ENCODE measurements around the gene AKR7A2.

Gene AKR7A2

DNA sequence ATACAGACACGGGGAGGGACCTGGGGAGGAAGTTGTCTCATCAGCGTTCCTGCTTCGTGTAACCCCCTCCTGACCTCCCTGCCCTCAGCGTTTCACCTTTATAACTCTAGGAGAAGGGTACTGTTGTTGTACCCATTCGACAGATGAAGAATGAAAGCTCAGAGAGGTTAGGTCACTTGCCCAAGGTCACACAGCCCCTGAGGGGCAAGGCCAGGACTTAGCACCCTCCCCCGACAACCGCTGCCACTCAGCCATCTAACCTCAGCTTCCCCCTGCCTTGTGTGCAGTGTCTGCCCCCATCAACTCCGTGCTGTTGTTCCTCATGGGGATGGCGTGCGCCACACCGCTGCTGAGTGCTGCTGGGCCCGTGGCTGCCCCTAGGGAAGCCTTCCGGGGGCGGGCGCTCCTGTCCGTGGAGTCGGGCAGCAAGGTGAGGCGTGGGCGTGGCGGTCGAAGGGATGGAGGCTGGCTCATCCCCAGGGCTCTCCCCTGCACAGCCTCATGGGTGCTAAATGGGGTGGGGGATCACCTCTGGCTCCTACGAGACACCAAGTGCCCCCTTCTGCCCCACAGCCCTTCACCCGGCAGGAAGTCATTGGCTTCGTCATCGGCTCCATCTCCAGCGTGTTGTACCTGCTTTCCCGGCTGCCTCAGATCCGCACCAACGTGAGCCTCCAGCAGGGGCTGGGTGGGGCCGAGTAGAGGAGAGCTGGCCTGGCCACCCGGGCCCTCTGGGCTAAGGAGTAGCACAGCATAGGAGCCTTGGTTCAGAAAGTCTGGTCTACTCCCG is 14.2 kb upstream of the AKR7A2 start:
- H3K4me3 ChIP-seq (ENCODE audit: low read length): no peak overlapping the region
- peaks cover 18% of the 10 kb centered on the region for H3K36me3 ChIP-seq (ENCODE audit: control insufficient read depth, insufficient read depth, low read length)
- no peak for DNase-seq (ENCODE audit: low read depth, low spot score)
- no CpG with 5 or more reads among the region's 32 CpGs for WGBS (ENCODE audit: insufficient coverage, insufficient read length)
- H3K9me3 ChIP-seq (ENCODE audit: control insufficient read depth, insufficient read depth, low read length): no peaks in the 10 kb centered on the region
- H3K4me1 ChIP-seq (ENCODE audit: control insufficient read depth, insufficient read depth, low read length): no peaks in the 10 kb centered on the region
- H3K27me3 ChIP-seq (ENCODE audit: control insufficient read depth, insufficient read depth, low read length): no peaks in the 10 kb centered on the region
- no peak overlapping the region for H3K27ac ChIP-seq (ENCODE audit: low read length)

DNA sequence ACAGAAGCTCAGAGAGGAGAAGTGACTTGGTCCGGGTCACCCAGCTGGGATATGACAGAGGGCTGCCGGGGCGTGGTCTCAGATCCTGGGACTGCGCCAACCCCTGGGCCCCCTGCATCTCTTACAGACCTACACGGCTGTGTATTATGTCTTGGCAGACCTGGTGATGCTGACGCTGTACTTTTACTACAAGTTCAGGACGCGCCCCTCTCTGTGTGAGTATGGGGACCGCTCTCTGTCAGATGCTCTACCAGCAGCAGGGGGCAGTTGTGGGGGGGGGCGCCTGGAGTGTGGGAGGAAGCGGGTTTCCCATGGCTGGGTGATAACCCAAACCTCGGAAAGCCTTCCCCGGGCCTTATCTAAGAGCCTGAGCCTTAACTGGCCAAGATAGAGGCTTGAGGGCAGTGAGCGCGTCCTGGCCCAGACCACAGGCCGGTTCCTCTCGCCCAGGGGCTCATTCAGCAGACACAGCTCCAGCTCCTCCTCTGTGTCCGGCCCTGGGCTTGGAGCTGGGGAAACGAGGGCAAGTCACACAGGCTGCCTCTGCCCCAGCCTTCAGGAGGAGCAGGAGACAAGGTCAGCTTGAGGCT is 13.5 kb upstream of the AKR7A2 start:
- Histone ChIP-seq H3K27me3 (ENCODE audit: control insufficient read depth, insufficient read depth, low read length) (no peaks in the 10 kb centered on the region), H3K27ac (ENCODE audit: low read length) (no peak overlapping the region), H3K36me3 (ENCODE audit: control insufficient read depth, insufficient read depth, low read length) (peaks cover 18% of the 10 kb centered on the region), H3K9me3 (ENCODE audit: control insufficient read depth, insufficient read depth, low read length) (no peaks in the 10 kb centered on the region), H3K4me1 (ENCODE audit: control insufficient read depth, insufficient read depth, low read length) (no peaks in the 10 kb centered on the region), H3K4me3 (ENCODE audit: low read length) (no peak overlapping the region)
- WGBS (ENCODE audit: insufficient coverage, insufficient read length): no CpG with 5 or more reads among the region's 19 CpGs
- no peak for DNase-seq (ENCODE audit: low read depth, low spot score)

DNA sequence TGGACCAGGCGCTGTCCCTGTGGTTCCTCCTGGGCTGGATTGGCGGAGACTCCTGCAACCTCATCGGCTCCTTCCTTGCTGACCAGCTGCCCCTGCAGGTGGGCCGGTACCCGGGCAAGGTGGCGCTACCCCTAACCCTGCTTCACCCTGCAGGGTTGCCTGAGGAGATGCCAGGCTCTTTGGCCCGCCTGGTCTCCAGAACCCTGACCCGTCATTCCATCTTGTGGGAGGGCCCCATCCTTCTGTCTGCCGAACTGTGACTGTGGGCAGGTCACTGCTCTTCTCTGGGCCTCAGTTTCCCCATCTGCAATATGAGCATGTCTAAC is 12.7 kb upstream of the AKR7A2 start:
- Histone ChIP-seq H3K27ac (ENCODE audit: low read length) (no peak overlapping the region), H3K4me3 (ENCODE audit: low read length) (no peak overlapping the region), H3K36me3 (ENCODE audit: control insufficient read depth, insufficient read depth, low read length) (peaks cover 18% of the 10 kb centered on the region), H3K9me3 (ENCODE audit: control insufficient read depth, insufficient read depth, low read length) (no peaks in the 10 kb centered on the region), H3K4me1 (ENCODE audit: control insufficient read depth, insufficient read depth, low read length) (no peaks in the 10 kb centered on the region), H3K27me3 (ENCODE audit: control insufficient read depth, insufficient read depth, low read length) (no peaks in the 10 kb centered on the region)
- no CpG with 5 or more reads among the region's 9 CpGs for WGBS (ENCODE audit: insufficient coverage, insufficient read length)
- no peak for DNase-seq (ENCODE audit: low read depth, low spot score)

DNA sequence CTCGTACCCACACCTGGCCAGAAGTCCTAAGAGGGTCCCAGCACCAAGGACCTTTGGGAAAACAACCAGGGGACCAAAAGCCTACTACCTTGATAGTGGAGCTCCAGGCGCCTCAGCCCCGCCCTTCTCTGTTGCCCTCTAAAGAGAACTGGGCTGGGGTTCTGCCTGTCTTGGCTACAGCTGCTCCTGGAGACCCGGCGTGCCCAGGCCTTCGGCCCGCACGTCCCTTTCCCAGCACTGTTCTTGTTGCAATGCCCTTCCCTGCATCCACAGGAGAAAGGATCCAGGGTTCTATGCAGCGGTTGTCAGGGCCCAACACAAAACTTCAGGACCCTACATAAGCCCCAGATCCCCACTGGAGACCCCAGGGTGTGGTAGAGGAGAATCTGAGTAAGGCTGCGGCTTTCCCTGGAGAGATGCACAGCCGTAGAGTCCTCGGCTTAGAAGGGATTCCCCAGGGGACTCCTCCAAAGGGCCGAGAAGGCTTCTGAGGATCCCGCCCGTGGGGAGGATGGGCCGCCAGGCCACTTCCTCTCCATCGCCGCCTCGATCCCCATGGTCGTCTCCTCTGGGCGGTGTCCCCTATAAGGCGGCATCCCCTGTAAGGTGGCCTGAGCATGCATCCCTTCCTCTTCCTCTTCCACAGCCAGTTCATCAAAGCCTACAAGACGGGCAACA is 12.2 kb upstream of the AKR7A2 start:
- Histone ChIP-seq H3K9me3 (ENCODE audit: control insufficient read depth, insufficient read depth, low read length) (no peaks in the 10 kb centered on the region), H3K4me3 (ENCODE audit: low read length) (no peak overlapping the region), H3K27me3 (ENCODE audit: control insufficient read depth, insufficient read depth, low read length) (no peaks in the 10 kb centered on the region), H3K36me3 (ENCODE audit: control insufficient read depth, insufficient read depth, low read length) (peaks cover 18% of the 10 kb centered on the region), H3K4me1 (ENCODE audit: control insufficient read depth, insufficient read depth, low read length) (no peaks in the 10 kb centered on the region), H3K27ac (ENCODE audit: low read length) (no peak overlapping the region)
- DNase-seq (ENCODE audit: low read depth, low spot score): no peak
- no CpG with 5 or more reads among the region's 23 CpGs for WGBS (ENCODE audit: insufficient coverage, insufficient read length)

DNA sequence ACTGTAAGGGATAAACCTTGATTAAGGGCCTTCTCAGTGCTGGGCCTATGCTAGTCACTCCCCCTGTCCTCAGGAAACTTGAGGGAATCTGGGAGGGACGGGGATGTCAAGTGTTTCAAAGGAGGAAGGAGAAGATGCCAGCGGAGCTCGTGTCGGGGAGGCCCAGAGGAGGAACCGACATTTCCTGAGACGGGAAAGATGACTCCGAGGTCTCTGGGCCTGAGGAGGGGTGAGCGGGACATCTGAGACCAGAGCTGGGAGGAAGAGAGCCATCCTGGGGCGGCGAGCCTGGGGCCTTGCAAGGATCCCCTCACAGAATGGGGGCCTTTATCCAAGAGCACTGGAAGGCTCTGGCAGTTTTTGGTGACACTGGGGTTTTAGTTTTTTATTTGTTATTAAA is 10.5 kb upstream of the AKR7A2 start:
- WGBS (ENCODE audit: insufficient coverage, insufficient read length): no CpG with 5 or more reads among the region's 10 CpGs
- DNase-seq (ENCODE audit: low read depth, low spot score): no peak
- H3K36me3 ChIP-seq (ENCODE audit: control insufficient read depth, insufficient read depth, low read length): peaks cover 15% of the 10 kb centered on the region

DNA sequence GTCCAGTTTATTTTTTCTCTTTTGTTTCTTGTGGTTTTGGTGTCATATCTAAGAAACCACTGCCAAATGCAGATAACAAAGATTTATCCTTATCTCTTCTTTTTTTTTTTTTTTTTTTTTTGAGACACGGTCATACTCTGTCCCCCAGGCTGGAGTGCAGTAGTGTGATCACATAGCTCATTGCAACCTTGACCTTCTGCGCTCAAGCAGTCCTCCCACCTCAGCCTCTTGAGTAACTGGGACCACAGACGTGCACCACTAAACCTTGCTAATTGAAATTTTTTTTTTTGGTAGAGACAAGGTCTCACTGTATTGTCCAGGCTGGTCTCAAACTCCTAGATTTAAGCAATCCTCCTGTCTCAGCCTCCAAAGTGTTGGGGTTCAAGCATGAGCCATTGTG is 9.1 kb upstream of the AKR7A2 start:
- H3K27ac ChIP-seq (ENCODE audit: low read length): no peak overlapping the region
- no peaks in the 10 kb centered on the region for H3K4me1 ChIP-seq (ENCODE audit: control insufficient read depth, insufficient read depth, low read length)
- DNase-seq (ENCODE audit: low read depth, low spot score): no peak
- H3K9me3 ChIP-seq (ENCODE audit: control insufficient read depth, insufficient read depth, low read length): no peaks in the 10 kb centered on the region
- H3K36me3 ChIP-seq (ENCODE audit: control insufficient read depth, insufficient read depth, low read length): peaks cover 11% of the 10 kb centered on the region; the same call in 1 of the 2 replicates
- WGBS (ENCODE audit: insufficient coverage, insufficient read length): no CpG with 5 or more reads among the region's 3 CpGs
- no peaks in the 10 kb centered on the region for H3K27me3 ChIP-seq (ENCODE audit: control insufficient read depth, insufficient read depth, low read length)
- no peak overlapping the region for H3K4me3 ChIP-seq (ENCODE audit: low read length)

More for the DNA sequence above, 10.5 kb upstream of the AKR7A2 start:
- no peak overlapping the region for H3K4me3 ChIP-seq (ENCODE audit: low read length)
- no peaks in the 10 kb centered on the region for H3K4me1 ChIP-seq (ENCODE audit: control insufficient read depth, insufficient read depth, low read length)
- H3K27ac ChIP-seq (ENCODE audit: low read length): no peak overlapping the region
- H3K9me3 ChIP-seq (ENCODE audit: control insufficient read depth, insufficient read depth, low read length): no peaks in the 10 kb centered on the region
- H3K27me3 ChIP-seq (ENCODE audit: control insufficient read depth, insufficient read depth, low read length): no peaks in the 10 kb centered on the region

DNA sequence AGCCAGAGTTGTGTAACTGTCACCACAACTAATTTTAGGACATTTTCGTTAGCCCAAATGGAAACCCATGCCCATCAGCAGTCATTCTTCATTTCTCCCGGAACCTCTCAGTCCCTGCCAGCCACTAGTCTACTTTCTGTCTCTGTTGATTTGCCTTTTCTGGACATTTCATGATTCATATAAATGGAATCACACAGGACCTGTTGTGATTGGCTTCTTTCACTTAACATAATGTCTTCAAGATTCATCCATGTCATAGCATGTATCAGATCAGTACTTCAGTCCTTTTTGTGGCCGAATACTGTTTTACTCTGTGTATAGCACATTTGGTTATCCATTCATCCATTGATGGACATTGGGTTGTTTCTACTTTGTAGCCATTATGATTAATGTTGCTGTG is 7.3 kb upstream of the AKR7A2 start:
- Histone ChIP-seq H3K27me3 (ENCODE audit: control insufficient read depth, insufficient read depth, low read length) (no peaks in the 10 kb centered on the region), H3K27ac (ENCODE audit: low read length) (no peak overlapping the region), H3K9me3 (ENCODE audit: control insufficient read depth, insufficient read depth, low read length) (no peaks in the 10 kb centered on the region), H3K4me3 (ENCODE audit: low read length) (no peak overlapping the region), H3K36me3 (ENCODE audit: control insufficient read depth, insufficient read depth, low read length) (peaks cover 6% of the 10 kb centered on the region; the same call in 1 of the 2 replicates), H3K4me1 (ENCODE audit: control insufficient read depth, insufficient read depth, low read length) (no peaks in the 10 kb centered on the region)
- no CpG with 5 or more reads among the region's 3 CpGs for WGBS (ENCODE audit: insufficient coverage, insufficient read length)
- DNase-seq (ENCODE audit: low read depth, low spot score): no peak

DNA sequence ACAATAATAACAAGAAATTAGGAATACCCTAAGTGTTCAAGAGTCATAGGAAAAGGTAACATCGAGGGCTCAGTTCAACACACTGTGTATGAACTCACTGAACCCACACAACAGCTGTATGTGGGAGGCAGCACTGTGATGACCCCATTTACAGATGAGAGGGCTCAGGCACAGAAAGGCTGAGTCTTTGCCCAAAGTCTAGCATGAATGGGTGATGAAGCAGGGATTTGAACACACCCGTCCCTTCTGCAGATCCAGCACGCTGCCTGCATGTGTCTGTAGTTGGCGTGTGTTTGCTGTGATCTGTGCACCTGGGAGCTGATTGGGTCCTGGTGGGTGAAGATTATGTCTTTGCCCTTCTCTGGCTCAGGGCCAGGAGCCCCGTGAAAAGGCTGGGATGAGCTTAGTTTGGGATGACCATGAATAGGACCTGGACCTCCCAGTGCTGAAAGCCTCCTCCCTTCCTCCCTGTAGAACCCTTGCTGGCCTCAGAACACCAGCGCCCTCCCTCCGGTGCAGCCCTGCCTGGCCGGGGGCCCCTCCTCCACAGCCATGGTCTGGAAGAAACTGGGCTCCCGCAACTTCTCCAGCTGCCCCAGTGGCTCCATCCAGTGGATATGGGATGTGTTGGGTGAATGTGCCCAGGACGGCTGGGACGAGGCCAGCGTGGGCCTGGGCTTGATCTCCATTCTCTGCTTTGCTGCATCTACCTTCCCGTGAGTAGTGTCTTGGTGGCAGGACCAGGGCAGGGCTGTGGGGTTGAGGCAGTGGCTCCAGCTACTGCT is 5.4 kb upstream of the AKR7A2 start:
- Histone ChIP-seq H3K27me3 (ENCODE audit: control insufficient read depth, insufficient read depth, low read length) (no peaks in the 10 kb centered on the region), H3K4me1 (ENCODE audit: control insufficient read depth, insufficient read depth, low read length) (0 out of 2 replicates have a peak, but pooled peaks cover 2% of the 10 kb centered on the region), H3K4me3 (ENCODE audit: low read length) (no peak overlapping the region), H3K9me3 (ENCODE audit: control insufficient read depth, insufficient read depth, low read length) (no peaks in the 10 kb centered on the region), H3K27ac (ENCODE audit: low read length) (no peak overlapping the region), H3K36me3 (ENCODE audit: control insufficient read depth, insufficient read depth, low read length) (peaks cover 6% of the 10 kb centered on the region; the same call in 1 of the 2 replicates)
- no CpG with 5 or more reads among the region's 13 CpGs for WGBS (ENCODE audit: insufficient coverage, insufficient read length)
- DNase-seq (ENCODE audit: low read depth, low spot score): no peak

DNA sequence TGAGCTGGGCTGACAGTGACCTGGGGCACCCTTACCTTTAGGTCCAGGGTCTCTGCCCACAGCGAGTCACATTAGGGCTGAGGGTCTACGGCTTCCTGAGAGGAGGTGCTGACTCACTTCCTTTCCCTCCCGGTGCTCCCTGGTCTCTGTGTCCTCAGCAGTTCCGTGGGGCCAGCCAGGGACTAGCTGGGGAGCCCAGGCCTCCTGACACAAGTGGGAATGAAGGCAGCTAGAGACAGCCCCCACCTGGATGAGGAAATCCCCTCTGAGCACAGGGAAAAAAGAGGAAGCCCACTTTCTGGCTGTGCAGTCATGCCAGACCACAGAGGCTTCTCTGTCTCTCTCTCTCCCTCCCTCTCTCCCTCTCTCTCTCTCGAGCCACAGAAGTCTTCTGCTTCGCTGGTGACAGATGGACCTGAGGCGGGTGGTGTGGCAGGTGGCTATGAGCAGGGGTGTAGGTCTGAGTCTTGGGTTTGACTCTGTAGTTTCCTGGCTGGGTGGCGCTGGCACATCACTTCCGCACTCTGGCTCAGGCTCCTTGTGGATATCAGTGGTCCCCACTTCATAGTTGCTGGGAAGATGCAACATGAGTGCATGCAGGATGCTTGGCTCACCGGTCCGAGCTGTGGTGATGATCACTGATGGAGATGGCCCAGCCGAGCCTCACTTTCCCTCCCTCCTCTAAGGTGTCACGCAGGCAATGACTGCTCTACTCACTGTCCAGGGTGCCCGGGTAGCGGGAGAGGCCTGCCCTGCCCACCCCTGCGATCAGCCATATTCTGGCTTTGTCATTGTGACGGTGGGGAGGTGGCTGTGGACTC is 3.6 kb upstream of the AKR7A2 start:
- no CpG with 5 or more reads among the region's 17 CpGs for WGBS (ENCODE audit: insufficient coverage, insufficient read length)

More for the DNA sequence above, 3.6 kb upstream of the AKR7A2 start:
- Histone ChIP-seq H3K27ac (ENCODE audit: low read length) (no peak overlapping the region), H3K27me3 (ENCODE audit: control insufficient read depth, insufficient read depth, low read length) (no peaks in the 10 kb centered on the region), H3K4me1 (ENCODE audit: control insufficient read depth, insufficient read depth, low read length) (peaks cover 7% of the 10 kb centered on the region), H3K4me3 (ENCODE audit: low read length) (no peak overlapping the region), H3K9me3 (ENCODE audit: control insufficient read depth, insufficient read depth, low read length) (no peaks in the 10 kb centered on the region), H3K36me3 (ENCODE audit: control insufficient read depth, insufficient read depth, low read length) (peaks cover 6% of the 10 kb centered on the region; the same call in 1 of the 2 replicates)
- DNase-seq (ENCODE audit: low read depth, low spot score): no peak

Data from iPS DF 6.9 (cell line).